Endodermal cell (in vitro differentiated cells): Measurements from ENCODE around the gene EFNB1. TPM values are rescaled to one million over a fixed set of nuclear protein-coding genes. Genes with fewer than 3 reads are reported as not detected.

Source experiments
- DNase-seq: peaks from one replicate; pipeline ENCODE4 v3.0.0-alpha.2; 2017
- H3K27ac ChIP-seq: 2 replicates; pipeline ENCODE4 v1.5.1; 2013; ENCODE audit warnings: mild to moderate bottlenecking, low read depth, low read length, moderate library complexity
- H3K27me3 ChIP-seq: 2 replicates; pipeline ENCODE4 v1.6.1; 2013; ENCODE audit warnings: mild to moderate bottlenecking, low read length, moderate library complexity; ENCODE audit not compliant: insufficient read depth, control insufficient read depth, poor library complexity, severe bottlenecking
- H3K36me3 ChIP-seq: 2 replicates; pipeline ENCODE4 v1.7.0; 2013; ENCODE audit warnings: mild to moderate bottlenecking, low read length, moderate library complexity; ENCODE audit not compliant: control insufficient read depth, insufficient read depth
- H3K4me1 ChIP-seq: one replicate; pipeline ENCODE4 v1.7.0; 2013; ENCODE audit warnings: low read length; ENCODE audit not compliant: control insufficient read depth, insufficient read depth
- H3K4me3 ChIP-seq: 2 replicates; pipeline ENCODE4 v1.5.1; 2013; ENCODE audit warnings: mild to moderate bottlenecking, low read length, moderate library complexity
- H3K9ac ChIP-seq: 2 replicates; pipeline ENCODE4 v1.6.1; 2013; ENCODE audit warnings: mild to moderate bottlenecking, low read length, moderate library complexity; ENCODE audit not compliant: poor library complexity, severe bottlenecking; ENCODE audit errors: extremely low read depth
- H3K9me3 ChIP-seq: 2 replicates; pipeline ENCODE4 v1.6.1; 2013; ENCODE audit warnings: mild to moderate bottlenecking, low read length, moderate library complexity; ENCODE audit not compliant: control insufficient read depth
- H3K27ac Mint-ChIP-seq: 2 replicates; pipeline ENCODE4 v1.8.0; 2020; ENCODE audit warnings: mixed read lengths
- H3K27me3 Mint-ChIP-seq: 2 replicates; pipeline ENCODE4 v1.8.0; 2021; ENCODE audit warnings: mild to moderate bottlenecking, mixed read lengths; ENCODE audit not compliant: insufficient read depth
- H3K36me3 Mint-ChIP-seq: 2 replicates; pipeline ENCODE4 v1.8.0; 2020; ENCODE audit warnings: low read depth, mixed read lengths
- H3K4me1 Mint-ChIP-seq: 2 replicates; pipeline ENCODE4 v1.8.0; 2020; ENCODE audit warnings: mixed read lengths
- H3K4me3 Mint-ChIP-seq: 2 replicates; pipeline ENCODE4 v1.8.0; 2020; ENCODE audit warnings: mild to moderate bottlenecking, moderate library complexity, mixed read lengths
- H3K9me3 Mint-ChIP-seq: 2 replicates; pipeline ENCODE4 v1.8.0; 2020; ENCODE audit warnings: mild to moderate bottlenecking, mixed read lengths
- WGBS, 2 experiments: methylation state at CpG; one replicate each; pipeline versions ENCODE4 v1.1.5 to v1.1.7; 2013; ENCODE audit warnings: missing lambda C conversion rate in 2 of 2, mixed read lengths in 1 of 2; ENCODE audit not compliant: insufficient coverage in 1 of 2, insufficient read length in 1 of 2; 5-methylcytosine and 5-hydroxymethylcytosine counted together
- total RNA-seq, 2 donors: library from RNA; stranded (reverse); fragmentation: NEBNext Ultra II Directional in 1 of 2; extraction: Animal tissue kit (Norgen Biotek cat#: 25700) in 1 of 2; gene quantifications; 2 replicates in 1 of 2; 3 replicates in 1 of 2; pipeline ENCODE4 v1.2.1, GENCODE V29; 2021
- TF ChIP-seq, protein P1 (sequence below): fragments of 200-600 bp; sonication (generic); conservative IDR thresholded peaks from 2 replicates; pipeline ENCODE4 v1.5.0; 2021; ENCODE audit warnings: antibody characterized with exemption, mild to moderate bottlenecking

EFNB1 gene
- total RNA-seq, 2 donors from 2014 or later, result 11.1 to 13.6 TPM

DNA sequence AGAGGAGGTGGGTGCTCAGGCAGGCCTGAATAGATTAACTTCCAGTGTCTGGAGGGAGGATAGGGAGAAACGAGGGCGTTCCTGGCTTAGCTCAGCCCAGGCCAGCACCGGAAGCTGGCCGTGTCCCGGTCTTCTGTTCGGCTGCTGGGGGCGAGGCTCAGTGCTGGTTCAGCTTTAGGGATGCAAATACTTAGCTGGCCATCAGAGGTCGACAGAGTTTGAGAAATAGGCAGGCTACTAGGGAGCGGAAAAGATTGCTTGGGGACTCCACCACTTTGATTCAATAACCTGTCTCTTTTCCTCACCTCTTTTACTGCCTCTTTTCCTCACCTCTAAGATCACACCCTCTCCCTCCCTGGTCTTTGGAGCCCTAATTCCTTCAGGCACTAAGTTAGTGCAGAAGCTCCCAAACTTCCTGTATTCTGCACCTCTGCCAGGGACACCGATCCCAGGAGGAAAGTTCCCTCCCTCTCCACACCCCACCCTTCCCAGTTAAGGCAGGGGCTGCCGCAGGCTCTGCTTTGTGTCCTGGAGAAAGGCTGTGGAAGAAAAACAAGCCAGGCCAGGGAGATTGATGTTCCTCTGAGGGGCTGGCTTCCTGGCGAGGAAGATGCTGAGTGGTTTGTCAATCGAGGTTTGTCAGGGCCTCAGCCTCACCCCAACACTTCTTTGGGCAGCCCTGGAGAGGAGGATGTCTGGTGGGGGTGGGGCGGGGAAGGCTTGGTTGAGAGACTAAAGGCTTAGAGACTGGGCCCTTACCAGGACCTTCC is 6.0 kb upstream of the EFNB1 start:
- no peak overlapping the region for H3K4me3 Mint-ChIP-seq
- Histone ChIP-seq H3K27me3 (peaks cover 6% of the 10 kb centered on the region), H3K27ac (no peak overlapping the region), H3K9me3 (no peaks in the 10 kb centered on the region), H3K4me1 (no peaks in the 10 kb centered on the region), H3K36me3 (no peaks in the 10 kb centered on the region), H3K9ac (no peak overlapping the region), H3K4me3 (no peak overlapping the region)
- no peaks in the 10 kb centered on the region for H3K36me3 Mint-ChIP-seq
- TF ChIP-seq, protein P1, sequence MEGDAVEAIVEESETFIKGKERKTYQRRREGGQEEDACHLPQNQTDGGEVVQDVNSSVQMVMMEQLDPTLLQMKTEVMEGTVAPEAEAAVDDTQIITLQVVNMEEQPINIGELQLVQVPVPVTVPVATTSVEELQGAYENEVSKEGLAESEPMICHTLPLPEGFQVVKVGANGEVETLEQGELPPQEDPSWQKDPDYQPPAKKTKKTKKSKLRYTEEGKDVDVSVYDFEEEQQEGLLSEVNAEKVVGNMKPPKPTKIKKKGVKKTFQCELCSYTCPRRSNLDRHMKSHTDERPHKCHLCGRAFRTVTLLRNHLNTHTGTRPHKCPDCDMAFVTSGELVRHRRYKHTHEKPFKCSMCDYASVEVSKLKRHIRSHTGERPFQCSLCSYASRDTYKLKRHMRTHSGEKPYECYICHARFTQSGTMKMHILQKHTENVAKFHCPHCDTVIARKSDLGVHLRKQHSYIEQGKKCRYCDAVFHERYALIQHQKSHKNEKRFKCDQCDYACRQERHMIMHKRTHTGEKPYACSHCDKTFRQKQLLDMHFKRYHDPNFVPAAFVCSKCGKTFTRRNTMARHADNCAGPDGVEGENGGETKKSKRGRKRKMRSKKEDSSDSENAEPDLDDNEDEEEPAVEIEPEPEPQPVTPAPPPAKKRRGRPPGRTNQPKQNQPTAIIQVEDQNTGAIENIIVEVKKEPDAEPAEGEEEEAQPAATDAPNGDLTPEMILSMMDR, result peak; percentile 74
- DNase-seq, result peak; percentile 84
- no peak overlapping the region for H3K27ac Mint-ChIP-seq
- WGBS, 2 experiments, result 20 to 23% methylated on average over 1 to 10 of the region's 14 CpGs
- H3K4me1 Mint-ChIP-seq, result no peaks in the 10 kb centered on the region
- H3K9me3 Mint-ChIP-seq, result peaks cover 57% of the 10 kb centered on the region
- peaks cover 37% of the 10 kb centered on the region for H3K27me3 Mint-ChIP-seq

DNA sequence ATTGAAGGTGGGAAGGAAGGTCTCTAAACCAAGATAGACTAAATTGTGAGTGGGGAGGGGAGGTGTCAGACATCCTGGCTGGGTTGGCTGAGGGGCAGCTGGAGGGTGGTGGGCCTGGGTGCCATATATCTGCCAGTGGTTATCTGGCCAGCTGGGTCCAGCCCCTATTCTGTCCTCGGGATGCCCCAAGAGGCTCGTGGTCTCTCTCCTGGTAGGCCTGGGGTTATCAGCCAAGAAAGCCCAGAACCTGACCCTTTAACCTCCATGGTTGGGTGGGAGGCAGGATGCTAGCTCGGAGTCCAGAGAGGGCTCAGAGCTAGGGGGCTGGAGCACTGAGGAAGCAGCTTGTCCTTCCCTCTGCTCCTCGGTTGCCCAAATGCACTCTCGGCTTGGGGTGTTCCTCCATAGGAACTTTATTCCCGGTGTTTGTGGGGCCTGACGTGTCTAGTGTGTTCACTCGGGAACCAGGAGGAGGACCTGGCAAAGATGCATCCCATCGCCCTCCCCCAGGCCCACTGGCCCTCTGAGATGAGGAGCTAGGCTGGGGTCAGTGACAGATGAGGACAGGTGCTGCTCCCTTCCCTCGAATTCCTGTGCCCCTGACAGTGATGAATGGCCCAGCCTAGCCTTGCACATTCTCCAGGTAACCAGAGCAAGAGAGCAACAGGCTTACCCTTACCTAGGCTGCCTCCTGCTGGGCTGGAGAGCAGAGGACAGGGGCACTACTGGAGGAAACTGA is 5.2 kb upstream of the EFNB1 start:
- TF ChIP-seq, protein P1, result no peak
- H3K27me3 ChIP-seq, result peaks cover 6% of the 10 kb centered on the region
- Mint-ChIP-seq H3K36me3 (no peaks in the 10 kb centered on the region), H3K27me3 (peaks cover 38% of the 10 kb centered on the region), H3K4me1 (peaks cover 1% of the 10 kb centered on the region), H3K9me3 (peaks cover 61% of the 10 kb centered on the region), H3K4me3 (no peak overlapping the region), H3K27ac (no peak overlapping the region)
- H3K4me3 ChIP-seq, result no peak overlapping the region
- 90% methylated on average over 2 to 10 of the region's 10 CpGs for WGBS, 2 experiments
- no peak for DNase-seq
- H3K4me1 ChIP-seq, result no peaks in the 10 kb centered on the region
- H3K27ac ChIP-seq, result no peak overlapping the region
- no peaks in the 10 kb centered on the region for H3K9me3 ChIP-seq
- no peak overlapping the region for H3K9ac ChIP-seq
- no peaks in the 10 kb centered on the region for H3K36me3 ChIP-seq

DNA sequence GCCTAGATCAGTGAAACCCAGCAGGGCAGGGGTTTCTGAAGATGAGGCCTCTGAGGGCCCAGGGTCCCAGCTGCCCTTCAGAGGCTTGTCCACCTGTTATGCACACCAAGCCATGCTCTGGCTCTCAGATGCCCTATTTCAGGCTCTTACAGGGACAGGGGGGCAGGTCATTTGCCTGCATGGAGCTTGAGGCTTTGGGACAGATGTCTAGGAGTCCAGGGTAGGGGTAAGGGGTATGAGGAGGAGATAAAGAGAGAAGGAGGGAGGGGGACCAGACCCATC is 4.7 kb upstream of the EFNB1 start:
- Histone ChIP-seq H3K27ac (no peak overlapping the region), H3K36me3 (no peaks in the 10 kb centered on the region), H3K4me1 (no peaks in the 10 kb centered on the region), H3K9ac (no peak overlapping the region), H3K4me3 (no peak overlapping the region), H3K9me3 (no peaks in the 10 kb centered on the region), H3K27me3 (peaks cover 6% of the 10 kb centered on the region)
- DNase-seq, result no peak
- Mint-ChIP-seq H3K9me3 (peaks cover 62% of the 10 kb centered on the region), H3K27ac (no peak overlapping the region), H3K36me3 (no peaks in the 10 kb centered on the region), H3K4me3 (no peak overlapping the region), H3K4me1 (peaks cover 2% of the 10 kb centered on the region), H3K27me3 (peaks cover 38% of the 10 kb centered on the region)
- TF ChIP-seq, protein P1, result no peak
